Mesenteric fat pad (tissue), 1 donor: ENCODE data around the gene KRT28. TPM values are rescaled to one million over a fixed set of nuclear protein-coding genes. Genes with fewer than 3 reads are reported as not detected.
"Not testable (repeated sequence)": the region's sequence is repeated elsewhere in the genome, so short reads cannot be mapped to it uniquely, and the experiment has no call there.

Experiments used
- DNase-seq: peaks from one replicate; pipeline ENCODE4 v3.0.0-alpha.2; 2020; ENCODE audit warnings: low spot score
- total RNA-seq: library from RNA; stranded (reverse); fragmentation: NEBNext Ultra II Directional; extraction: Animal tissue kit (Norgen Biotek cat#: 25700); gene quantifications from one replicate; pipeline ENCODE4 v1.2.1, GENCODE V29; 2021
- donor health status: DM: yes; HTN: yes; CAD: no.

KRT28 gene
- total RNA-seq, 1 donor from 2014 or later, result not detected

DNA sequence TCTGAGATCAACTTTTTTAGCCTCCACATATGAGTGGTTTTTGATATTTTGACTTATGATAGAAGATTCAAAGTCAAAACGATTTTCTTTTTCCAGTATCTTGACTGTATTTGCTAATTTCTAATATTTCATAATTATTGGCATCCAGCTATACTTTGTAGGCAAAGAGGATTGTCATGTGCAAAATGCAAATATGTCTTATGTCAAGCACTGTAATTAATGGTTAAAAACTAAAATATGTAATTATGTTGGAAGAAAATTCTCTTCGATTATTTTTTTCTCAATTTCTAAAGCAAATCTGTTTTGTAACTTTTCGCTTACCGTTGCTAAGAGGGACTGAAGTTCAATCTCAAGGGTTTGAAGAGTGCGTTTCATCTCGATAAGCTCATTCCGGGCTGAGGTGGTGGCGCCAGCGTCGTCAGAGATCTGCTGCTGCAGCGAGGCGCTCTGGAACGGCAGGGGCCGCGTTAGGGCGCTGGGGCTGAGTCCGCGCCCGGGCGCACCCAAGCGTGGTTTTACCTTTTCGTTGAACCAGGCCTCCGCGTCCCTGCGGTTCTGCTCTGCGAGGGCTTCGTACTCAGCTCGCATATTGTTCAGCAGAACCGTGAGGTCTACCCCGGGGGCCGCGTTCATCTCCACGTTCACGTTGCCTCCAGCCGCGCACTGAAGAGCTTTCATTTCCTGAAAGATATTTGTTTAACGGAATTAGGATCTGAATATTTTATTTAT, 20.4 kb downstream of the KRT28 start:
- DNase-seq, result no peak

DNA sequence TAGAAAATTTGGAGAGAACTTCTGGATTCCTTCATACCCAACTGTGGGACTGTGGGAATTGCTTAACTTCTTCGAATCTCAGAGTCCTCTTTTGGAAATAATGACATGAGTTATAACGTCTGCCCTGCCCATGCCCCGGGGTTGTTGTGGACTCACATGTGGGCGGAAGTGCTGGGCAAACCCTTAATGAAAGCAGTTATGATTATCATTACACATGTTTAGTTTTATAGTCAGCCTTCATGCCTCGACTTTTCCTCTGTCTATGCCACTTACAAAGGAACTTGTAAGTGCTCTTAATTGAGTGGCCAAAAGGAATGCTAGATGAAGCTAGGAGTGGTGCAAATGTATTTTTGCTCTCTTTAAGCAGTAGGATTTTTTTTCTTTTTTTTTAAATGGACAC, 21.3 kb downstream of the KRT28 start:
- no peak for DNase-seq

DNA sequence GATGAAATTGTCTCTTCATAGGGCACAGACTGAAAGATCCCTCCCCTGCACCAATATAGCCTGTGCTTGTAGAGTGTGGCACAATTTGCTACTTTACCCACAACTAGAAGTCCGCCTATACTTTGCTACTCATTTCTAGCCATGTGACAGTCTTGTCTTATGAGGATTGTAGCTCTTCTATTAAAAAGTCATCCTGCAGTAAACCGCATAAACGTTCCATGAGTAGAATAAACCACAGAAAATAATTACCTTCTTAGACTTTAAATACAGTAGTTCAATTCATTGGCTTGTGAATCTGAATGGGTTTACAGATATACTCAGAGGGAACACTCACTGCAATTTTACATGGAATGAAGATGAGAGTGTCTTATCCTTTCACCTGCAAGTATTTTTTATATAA, 21.8 kb downstream of the KRT28 start:
- no peak for DNase-seq

DNA sequence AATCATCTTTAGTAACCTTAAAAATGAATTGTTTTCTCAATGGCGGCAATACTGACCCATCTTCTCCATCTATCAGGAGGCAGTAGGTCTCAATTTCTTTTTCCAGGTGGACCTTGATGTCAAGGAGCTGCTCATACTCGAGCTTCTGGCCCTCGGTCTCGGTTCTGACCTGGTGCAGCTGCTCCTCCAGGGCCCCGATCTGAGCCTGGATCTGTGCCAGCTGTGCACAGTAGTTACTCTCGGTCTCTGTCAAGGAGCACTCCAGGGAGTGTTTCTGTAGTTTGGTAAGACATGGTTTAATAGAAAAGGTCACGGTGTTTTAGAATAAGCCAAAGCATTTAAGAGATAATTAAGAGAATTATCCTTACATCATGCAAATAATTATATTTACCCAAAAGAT, 22.3 kb downstream of the KRT28 start:
- DNase-seq, result no peak

DNA sequence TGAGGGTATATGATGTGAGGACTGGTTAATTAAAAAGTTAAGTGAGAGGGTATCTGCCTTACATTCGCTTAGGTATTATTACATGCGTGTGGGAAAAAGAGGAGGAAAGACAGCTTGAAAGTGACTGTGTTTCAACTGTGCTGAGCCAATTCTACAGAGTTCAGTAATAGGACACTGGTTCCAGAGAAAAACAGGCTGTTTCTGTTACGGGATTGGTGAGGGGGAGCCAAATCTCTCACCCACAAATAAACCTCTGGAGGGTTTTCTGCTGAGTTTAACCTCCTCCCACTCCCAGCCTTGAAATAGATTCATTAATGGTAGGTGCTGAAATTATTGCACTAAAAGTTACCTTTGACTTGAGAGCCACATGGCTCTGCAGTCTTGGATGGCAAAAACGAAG, 23.8 kb downstream of the KRT28 start:
- DNase-seq, result no peak

DNA sequence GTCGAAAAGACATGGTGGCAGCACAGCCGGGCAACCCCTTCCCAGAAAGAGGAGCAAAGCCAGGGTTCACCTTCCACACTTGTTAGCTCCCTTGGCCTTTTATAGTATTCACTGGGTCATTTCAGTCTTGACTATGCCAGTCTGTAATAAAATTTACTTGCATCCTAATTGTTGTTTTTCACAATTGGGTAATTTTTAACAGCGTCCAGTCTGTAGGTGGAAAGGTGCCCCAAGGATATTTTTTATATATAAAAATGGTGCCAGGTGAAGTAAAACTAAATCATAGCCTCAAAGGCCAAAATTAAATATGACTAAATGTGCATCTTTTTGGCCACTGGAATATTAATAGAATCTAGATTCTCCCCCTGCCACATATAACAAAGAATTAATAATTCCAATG, 27.7 kb downstream of the KRT28 start, which contains the start of gene KRT26:
Gene KRT26, minus strand, starts transcription at position 101 of the 400 bp plus-strand sequence. Its CDS starts 88 bp downstream, at position 13.
- no peak for DNase-seq

DNA sequence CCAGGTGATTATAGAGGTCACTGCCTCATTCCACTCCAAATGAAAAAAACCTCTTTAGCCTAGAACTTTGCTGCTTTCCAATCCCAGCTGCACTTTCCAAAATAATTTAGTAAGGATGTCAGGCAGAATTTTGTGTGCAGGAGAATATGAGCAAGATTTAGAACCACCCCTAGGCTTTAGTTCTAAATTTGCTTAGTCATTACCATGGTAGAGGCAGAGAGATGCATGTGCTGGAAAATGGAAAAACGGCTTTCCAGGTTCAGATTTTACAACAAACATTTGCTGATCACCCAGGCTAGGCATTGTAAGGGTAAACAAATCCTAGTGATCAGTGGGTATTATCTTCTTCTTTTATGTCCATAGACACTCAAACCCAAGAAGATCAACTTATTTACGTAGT, 34.1 kb downstream of the KRT28 start:
- DNase-seq, result no peak

DNA sequence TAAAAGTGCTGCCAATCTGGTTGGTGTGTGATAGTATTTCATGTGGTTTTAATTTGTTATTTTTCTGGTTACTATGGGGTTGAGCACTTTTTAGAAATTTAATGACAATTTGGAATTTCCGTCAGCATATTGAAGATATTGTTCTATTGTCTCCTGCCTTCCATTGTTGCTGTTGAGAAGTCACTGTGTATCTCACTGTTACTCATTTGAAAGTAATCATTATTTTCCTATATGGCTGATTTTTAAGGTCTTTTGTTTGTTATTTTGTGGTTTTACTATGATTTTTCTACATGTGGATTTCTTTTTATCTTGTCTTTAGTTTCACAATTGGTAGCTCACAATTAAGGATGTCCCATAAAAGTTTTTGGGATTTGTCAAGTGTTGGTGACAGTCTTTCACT, 36.0 kb downstream of the KRT28 start:
- DNase-seq, result no peak

DNA sequence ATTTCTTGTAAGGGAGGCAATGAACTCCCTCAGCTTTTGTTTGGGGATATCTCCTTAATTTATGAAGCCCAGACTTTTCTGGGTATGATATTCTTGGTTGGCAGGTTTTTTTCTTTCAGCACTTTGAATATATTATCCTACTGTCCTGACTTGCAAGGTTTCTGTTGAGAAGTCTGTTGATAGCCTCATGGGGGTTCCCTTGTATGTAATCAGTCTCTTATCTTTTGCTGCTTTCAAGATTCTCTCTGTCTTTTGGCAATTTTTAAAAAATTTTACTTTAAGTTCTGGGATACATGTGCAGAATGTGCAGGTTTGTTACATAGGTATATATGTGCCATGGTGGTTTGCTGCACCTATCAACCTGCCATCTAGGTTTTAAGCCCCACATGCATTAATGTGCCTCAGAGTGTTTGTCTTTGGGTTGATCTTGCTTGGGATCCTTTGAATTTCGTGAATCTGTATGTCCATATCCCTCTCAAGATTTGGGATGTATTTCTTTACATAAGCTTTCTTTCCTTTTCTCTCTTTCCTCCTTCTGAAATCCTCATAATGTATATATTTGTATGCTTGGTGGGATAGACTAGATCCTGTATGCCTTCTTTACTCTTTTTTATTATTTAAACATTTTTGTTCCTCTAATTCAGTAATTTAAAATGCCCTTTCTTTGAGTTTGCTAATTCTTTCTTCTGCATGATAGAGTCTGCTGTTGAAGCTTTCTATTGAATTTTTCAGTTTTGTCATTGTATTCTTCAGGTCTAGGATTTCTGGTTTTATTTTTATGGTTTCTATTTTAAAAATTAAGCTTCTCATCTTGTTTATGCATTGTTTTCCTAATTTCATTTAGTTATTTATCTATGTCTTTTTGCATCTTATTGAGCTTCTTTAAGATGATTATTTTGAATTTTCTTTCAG, 39.4 kb downstream of the KRT28 start:
- no peak for DNase-seq

DNA sequence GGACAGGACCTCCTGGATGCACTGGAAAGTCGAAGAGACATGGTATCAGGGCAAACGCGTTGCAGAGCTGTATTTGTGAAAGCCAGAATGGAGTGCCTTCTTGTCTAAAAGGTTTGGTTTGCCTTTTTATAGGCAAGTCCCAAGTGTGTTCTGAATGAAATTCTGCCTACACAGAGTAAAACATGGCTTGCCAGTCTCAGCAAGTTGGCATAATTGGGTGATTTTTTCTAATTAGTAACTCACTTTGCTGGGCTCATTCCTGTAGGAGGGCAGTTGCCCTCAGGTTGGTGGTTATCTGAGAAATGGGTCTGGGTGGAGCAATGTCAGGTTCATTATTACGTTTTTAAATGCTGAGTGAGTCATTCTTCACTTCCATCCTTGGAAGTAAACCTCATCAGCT, 44.5 kb downstream of the KRT28 start, which contains the start of gene KRT25:
Gene KRT25, minus strand, starts transcription at position 101 of the 400 bp plus-strand sequence. Its CDS starts 60 bp downstream, at position 41.
- DNase-seq, result no peak

DNA sequence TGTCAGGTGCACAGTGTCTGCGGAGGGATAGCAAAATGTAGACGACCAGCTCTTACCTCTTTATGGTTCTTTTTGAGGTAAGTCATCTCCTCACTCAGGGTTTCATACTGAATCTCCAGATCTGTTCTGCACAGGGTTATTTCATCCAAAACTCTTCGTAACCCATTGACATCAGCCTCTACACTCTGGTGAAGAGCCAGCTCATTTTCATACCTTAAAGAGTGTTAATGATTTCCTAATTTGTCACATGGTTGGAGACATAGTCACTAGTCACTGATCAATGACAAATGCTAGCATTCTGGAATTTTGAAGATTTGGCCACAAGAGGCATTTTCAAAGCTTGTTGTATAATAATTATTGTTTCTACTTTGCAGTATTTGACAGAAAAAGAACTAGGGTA, 46.0 kb downstream of the KRT28 start:
- no peak for DNase-seq

DNA sequence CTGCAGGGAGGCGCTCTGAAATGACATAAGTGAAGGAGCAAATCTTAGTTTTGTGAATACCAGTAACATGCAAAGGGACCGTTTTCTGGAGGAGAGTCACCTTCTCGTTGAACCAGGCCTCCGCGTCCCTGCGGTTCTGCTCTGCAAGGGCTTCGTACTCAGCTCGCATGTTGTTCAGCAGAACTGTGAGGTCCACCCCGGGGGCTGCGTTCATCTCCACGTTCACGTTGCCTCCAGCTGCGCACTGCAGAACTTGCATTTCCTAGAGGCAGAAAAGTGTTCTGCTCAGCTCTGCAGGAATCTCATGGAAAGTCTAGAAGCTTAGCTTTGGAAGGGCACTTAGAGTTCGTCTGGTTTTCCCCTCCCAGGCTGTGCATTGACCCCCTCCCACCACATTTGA, 48.7 kb downstream of the KRT28 start:
- DNase-seq, result no peak

DNA sequence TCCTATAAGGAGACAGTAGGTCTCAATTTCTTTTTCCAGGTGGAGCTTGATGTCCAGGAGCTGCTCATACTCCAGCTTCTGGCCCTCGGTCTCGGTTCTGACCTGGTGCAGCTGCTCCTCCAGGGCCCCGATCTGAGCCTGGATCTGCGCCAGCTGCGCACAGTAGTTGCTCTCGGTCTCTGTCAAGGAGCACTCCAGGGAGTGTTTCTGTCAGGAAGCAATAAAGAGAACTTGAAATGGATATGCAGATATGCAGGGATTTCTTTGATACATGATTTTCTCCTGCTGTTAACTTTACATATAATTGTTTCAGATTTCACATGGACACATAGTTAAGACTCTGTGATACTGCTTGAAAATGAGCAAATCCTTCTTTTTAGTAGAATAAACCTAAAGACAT, 49.4 kb downstream of the KRT28 start:
- no peak for DNase-seq

DNA sequence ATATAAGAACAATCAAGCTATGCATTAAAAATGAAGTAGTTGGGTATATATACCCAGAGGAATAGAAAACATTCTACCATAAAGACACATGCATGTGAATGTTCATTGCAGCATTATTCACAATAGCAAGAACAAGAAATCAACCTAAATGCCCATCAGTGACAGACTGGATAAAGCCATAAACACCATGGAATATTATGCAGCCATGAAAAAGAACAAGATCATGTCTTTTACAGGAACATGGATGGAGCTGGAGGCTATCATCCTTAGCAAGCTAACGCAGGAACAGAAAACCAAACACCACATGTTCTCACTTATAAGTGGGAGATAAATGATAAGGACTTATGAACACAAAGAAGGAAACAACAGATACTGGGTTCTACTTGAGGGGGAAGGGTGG, 51.1 kb downstream of the KRT28 start:
- not testable (repeated sequence) for DNase-seq

Other genes starting within 250 kb of the KRT28 start
- 0.39 TPM for gene CCR7, start 234.5 kb downstream of the KRT28 start, total RNA-seq
- gene SMARCE1, start 152.1 kb downstream of the KRT28 start, total RNA-seq, result 73.5 TPM
- gene KRT222, start 134.8 kb downstream of the KRT28 start, total RNA-seq, result 0.26 TPM
- not detected for gene KRT24, start 96.2 kb downstream of the KRT28 start, total RNA-seq
- not detected for gene KRT25, start 44.6 kb downstream of the KRT28 start, total RNA-seq
- not detected for gene KRT26, start 27.8 kb downstream of the KRT28 start, total RNA-seq
- gene KRT27, start 17.4 kb downstream of the KRT28 start, total RNA-seq, result not detected
- 38.6 TPM for gene KRT10, start 22.7 kb upstream of the KRT28 start, total RNA-seq
- not detected for gene KRT12, start 67.3 kb upstream of the KRT28 start, total RNA-seq
- gene KRT20, start 85.3 kb upstream of the KRT28 start, total RNA-seq, result 1.2 TPM
- 0.80 TPM for gene KRT23, start 137.7 kb upstream of the KRT28 start, total RNA-seq
- gene KRT39, start 167.0 kb upstream of the KRT28 start, total RNA-seq, result not detected
- gene KRT40, start 184.4 kb upstream of the KRT28 start, total RNA-seq, result not detected
- gene KRTAP3-3, start 194.2 kb upstream of the KRT28 start, total RNA-seq, result not detected
- gene KRTAP3-2, start 199.9 kb upstream of the KRT28 start, total RNA-seq, result not detected
- gene KRTAP3-1, start 209.2 kb upstream of the KRT28 start, total RNA-seq, result not detected
- not detected for gene KRTAP1-5, start 227.2 kb upstream of the KRT28 start, total RNA-seq
- gene KRTAP1-4, start 230.2 kb upstream of the KRT28 start, total RNA-seq, result not detected
- not detected for gene KRTAP1-3, start 234.9 kb upstream of the KRT28 start, total RNA-seq
- not detected for gene KRTAP1-1, start 241.5 kb upstream of the KRT28 start, total RNA-seq
- gene KRTAP2-1, start 247.4 kb upstream of the KRT28 start, total RNA-seq, result not detected